HG03039 (cell line): ENCODE results near the gene CPNE5.
"Not testable (repeated sequence)": the region's sequence is repeated elsewhere in the genome, so short reads cannot be mapped to it uniquely, and the experiment has no call there.

Source experiments
- ATAC-seq: cut with Tn5 transposase; IDR thresholded peaks from one replicate; pipeline ENCODE4 v1.9.1; 2021; ENCODE audit warnings: mild to moderate bottlenecking, moderate library complexity; ENCODE audit not compliant: unreplicated experiment

Gene CPNE5

GRCh38 chr6:36729161-36729524 lies 110.1 kb downstream of the CPNE5 start:
- ATAC-seq, result no peak

GRCh38 chr6:36728289-36729160 lies 110.7 kb downstream of the CPNE5 start:
- no peak for ATAC-seq

GRCh38 chr6:36727505-36728021 lies 111.7 kb downstream of the CPNE5 start:
- ATAC-seq, result no peak

- no peak for ATAC-seq
Measured at GRCh38 chr6:36725581-36725980, 113.7 kb downstream of the CPNE5 start.

- no peak for ATAC-seq
Measured at GRCh38 chr6:36724514-36725390, 114.5 kb downstream of the CPNE5 start.

GRCh38 chr6:36723992-36724391 lies 115.3 kb downstream of the CPNE5 start:
- ATAC-seq, result not testable (repeated sequence)

- ATAC-seq, result no peak
Measured at GRCh38 chr6:36722879-36723278, 116.4 kb downstream of the CPNE5 start.

GRCh38 chr6:36722365-36722764 lies 116.9 kb downstream of the CPNE5 start:
- no peak for ATAC-seq

GRCh38 chr6:36721369-36722140 lies 117.7 kb downstream of the CPNE5 start:
- ATAC-seq, result no peak

GRCh38 chr6:36720251-36721141 lies 118.7 kb downstream of the CPNE5 start:
- ATAC-seq, result no peak

GRCh38 chr6:36719126-36719525 lies 120.1 kb downstream of the CPNE5 start:
- no peak for ATAC-seq

- no peak for ATAC-seq
Measured at GRCh38 chr6:36718560-36718959, 120.7 kb downstream of the CPNE5 start.

- ATAC-seq, result no peak
Measured at GRCh38 chr6:36717871-36718540, 121.2 kb downstream of the CPNE5 start.

GRCh38 chr6:36717231-36717825 lies 121.9 kb downstream of the CPNE5 start:
- ATAC-seq, result no peak

- ATAC-seq, result no peak
Measured at GRCh38 chr6:36716476-36717093, 122.7 kb downstream of the CPNE5 start.

GRCh38 chr6:36715469-36715868 lies 123.8 kb downstream of the CPNE5 start:
- ATAC-seq, result no peak

- no peak for ATAC-seq
Measured at GRCh38 chr6:36714511-36714910, 124.7 kb downstream of the CPNE5 start.

GRCh38 chr6:36713846-36714245 lies 125.4 kb downstream of the CPNE5 start:
- ATAC-seq, result no peak

GRCh38 chr6:36712816-36713215 lies 126.4 kb downstream of the CPNE5 start:
- no peak for ATAC-seq
